Measurements from ENCODE around the gene KLF12. TPM values are rescaled to one million over a fixed set of nuclear protein-coding genes. Genes with fewer than 3 reads are reported as not detected.

KLF12 gene
- total RNA-seq (2013) = 5.3 TPM
- polyA plus RNA-seq (1 to 10 TPM in 1 of 3 donors, under 1 TPM in 2; 0.04 to 1.3 (median 0.38) TPM), polyA minus RNA-seq (1.2 and 1.7 TPM in 2 replicates), total RNA-seq (2.5 to 27.4 (median 16.0) reads per million in 11 experiments)

GRCh38 chr13:74134221-74134776, at the start of gene KLF12:
TSS of gene KLF12 (minus strand) at chr13:74134404.
- Histone ChIP-seq H3K4me1 (ENCODE audit: control insufficient read depth in 1 of 2, insufficient read depth in 2 of 2, low read length in 2 of 2) (peaks cover 18 to 36% of the 10 kb centered on the region in 2 donors), H3K4me3 (replicated peaks in 1 of 3; ENCODE audit: low read depth in 2 of 3, low read length in 3 of 3) (peak within 1 kb of the TSS; percentile 50 to 76 (median 53)), H3K9me3 (replicated peaks in 1 of 2; ENCODE audit: control insufficient read depth in 1 of 2, insufficient read depth in 1 of 2, low read length in 2 of 2) (no peaks in the 10 kb centered on the region), H3K27me3 (ENCODE audit: control insufficient read depth in 2 of 2, insufficient read depth in 2 of 2, low read length in 2 of 2) (peaks cover 20 to 47% of the 10 kb centered on the region in 2 donors), H2AFZ (ENCODE audit: insufficient read depth, low read depth, low read length, poor library complexity, severe bottlenecking) (peak within 1 kb of the TSS; percentile 77), H4K20me1 (ENCODE audit: insufficient read depth, low read length) (no peaks in the 10 kb centered on the region), H3K36me3 (replicated peaks in 1 of 2; ENCODE audit: control insufficient read depth in 1 of 2, insufficient read depth in 2 of 2, low read length in 2 of 2) (no peaks in the 10 kb centered on the region), H3K27ac (ENCODE audit: low read depth in 1 of 2, low read length in 2 of 2) (no peak within 1 kb of the TSS), H3K79me2 (ENCODE audit: insufficient read depth, low read length) (no peaks in the 10 kb centered on the region), H3K4me2 (replicated peaks; ENCODE audit: extremely low read depth, low read length, poor library complexity, severe bottlenecking) (peak within 1 kb of the TSS; percentile 76), H3K9ac (ENCODE audit: insufficient read depth, low read length, poor library complexity, severe bottlenecking) (peak within 1 kb of the TSS; percentile 38)
- Mint-ChIP-seq H3K4me1 (peaks cover 14% of the 10 kb centered on the region), H3K36me3 (no peaks in the 10 kb centered on the region), H3K27me3 (ENCODE audit: low read depth in 3 of 3) (peaks cover 28 to 35% (median 33%) of the 10 kb centered on the region in 3 donors), H3K9me3 (peaks cover 0 to 2% (median 2%) of the 10 kb centered on the region in 7 donors), H3K4me3 (peak within 1 kb of the TSS; percentile 90 to 98), H3K27ac (peak within 1 kb of the TSS in 3 of 7 donors; percentile 42 to 81 (median 66))
- intact Hi-C loops (cut with micrococcal nuclease) = no loop called here
- peak in 1 of 3 donors; percentile 32 for DNase-seq
- TF ChIP-seq CTCF (IDR thresholded peaks at IDR 0.05) = no peak
- WGBS (ENCODE audit: insufficient coverage) = 0% methylated on average over 22 of the region's 54 CpGs

GRCh38 chr13:74182491-74182890, 48.3 kb upstream of the KLF12 start:
- Histone ChIP-seq H3K9ac (ENCODE audit: insufficient read depth, low read length, poor library complexity, severe bottlenecking) (no peak overlapping the region), H3K27ac (ENCODE audit: low read depth in 1 of 2, low read length in 2 of 2) (no peak overlapping the region), H3K4me1 (ENCODE audit: control insufficient read depth in 1 of 2, insufficient read depth in 2 of 2, low read length in 2 of 2) (no peaks in the 10 kb centered on the region), H2AFZ (ENCODE audit: insufficient read depth, low read depth, low read length, poor library complexity, severe bottlenecking) (no peak overlapping the region), H3K4me3 (replicated peaks in 1 of 3; ENCODE audit: low read depth in 2 of 3, low read length in 3 of 3) (no peak overlapping the region), H3K36me3 (replicated peaks in 1 of 2; ENCODE audit: control insufficient read depth in 1 of 2, insufficient read depth in 2 of 2, low read length in 2 of 2) (no peaks in the 10 kb centered on the region), H3K27me3 (ENCODE audit: control insufficient read depth in 2 of 2, insufficient read depth in 2 of 2, low read length in 2 of 2) (no peaks in the 10 kb centered on the region), H3K9me3 (replicated peaks in 1 of 2; ENCODE audit: control insufficient read depth in 1 of 2, insufficient read depth in 1 of 2, low read length in 2 of 2) (no peaks in the 10 kb centered on the region), H3K4me2 (replicated peaks; ENCODE audit: extremely low read depth, low read length, poor library complexity, severe bottlenecking) (no peak overlapping the region), H4K20me1 (ENCODE audit: insufficient read depth, low read length) (no peaks in the 10 kb centered on the region), H3K79me2 (ENCODE audit: insufficient read depth, low read length) (no peaks in the 10 kb centered on the region)
- Mint-ChIP-seq H3K4me3 (no peak overlapping the region), H3K4me1 (no peaks in the 10 kb centered on the region), H3K9me3 (peaks cover 0 to 4% (median 0%) of the 10 kb centered on the region in 7 donors), H3K27me3 (ENCODE audit: low read depth in 3 of 3) (peaks cover 0 to 4% (median 0%) of the 10 kb centered on the region in 3 donors), H3K36me3 (no peaks in the 10 kb centered on the region), H3K27ac (no peak overlapping the region)
- intact Hi-C loops (cut with micrococcal nuclease) = no loop called here
- WGBS (ENCODE audit: insufficient coverage) = no CpG with 5 or more reads among the region's 1 CpG
- no peak for DNase-seq
- TF ChIP-seq CTCF (IDR thresholded peaks at IDR 0.05) = no peak

Measured in CD14-positive monocyte (primary cell).